HG03196 (cell line): ENCODE measurements around the gene RUFY1.
"Not testable (repeated sequence)": the region's sequence is repeated elsewhere in the genome, so short reads cannot be mapped to it uniquely, and the experiment has no call there.

Source experiments
- ATAC-seq: cut with Tn5 transposase; IDR thresholded peaks from one replicate; pipeline ENCODE4 v1.9.1; 2021; ENCODE audit not compliant: unreplicated experiment

The RUFY1 gene

DNA sequence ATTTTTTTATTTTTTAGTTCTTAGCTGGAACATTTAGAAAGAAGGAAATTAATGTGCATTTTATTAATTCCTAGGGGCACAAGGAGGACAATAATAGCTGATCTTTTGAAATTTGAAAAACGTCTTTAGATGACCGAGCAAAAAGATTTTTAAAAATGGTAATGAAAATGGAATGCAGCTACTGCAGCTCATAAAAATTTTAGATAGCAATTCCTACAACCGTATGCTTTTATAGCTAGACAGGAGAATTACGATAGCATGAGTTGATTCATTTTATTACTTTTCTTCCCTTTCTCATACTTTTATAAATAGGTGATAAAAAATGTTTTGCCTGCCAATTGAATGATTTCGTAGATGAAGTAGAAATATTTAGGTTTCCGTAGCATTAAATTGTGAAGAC, 13.7 kb upstream of the RUFY1 start:
- ATAC-seq, result no peak

- ATAC-seq, result no peak
Measured at GRCh38 chr5:179542170-179542569, 8.2 kb upstream of the RUFY1 start.

GRCh38 chr5:179543275-179543674, 7.1 kb upstream of the RUFY1 start:
- ATAC-seq, result not testable (repeated sequence)

GRCh38 chr5:179553006-179553405, 2.7 kb downstream of the RUFY1 start:
- no peak for ATAC-seq

GRCh38 chr5:179553875-179554274, 3.5 kb downstream of the RUFY1 start:
- ATAC-seq, result no peak

GRCh38 chr5:179554981-179555380, 4.6 kb downstream of the RUFY1 start:
- ATAC-seq, result no peak

- ATAC-seq, result not testable (repeated sequence)
Measured at GRCh38 chr5:179558261-179558799, 8.0 kb downstream of the RUFY1 start.

GRCh38 chr5:179558932-179559283, 8.6 kb downstream of the RUFY1 start:
- no peak for ATAC-seq

DNA sequence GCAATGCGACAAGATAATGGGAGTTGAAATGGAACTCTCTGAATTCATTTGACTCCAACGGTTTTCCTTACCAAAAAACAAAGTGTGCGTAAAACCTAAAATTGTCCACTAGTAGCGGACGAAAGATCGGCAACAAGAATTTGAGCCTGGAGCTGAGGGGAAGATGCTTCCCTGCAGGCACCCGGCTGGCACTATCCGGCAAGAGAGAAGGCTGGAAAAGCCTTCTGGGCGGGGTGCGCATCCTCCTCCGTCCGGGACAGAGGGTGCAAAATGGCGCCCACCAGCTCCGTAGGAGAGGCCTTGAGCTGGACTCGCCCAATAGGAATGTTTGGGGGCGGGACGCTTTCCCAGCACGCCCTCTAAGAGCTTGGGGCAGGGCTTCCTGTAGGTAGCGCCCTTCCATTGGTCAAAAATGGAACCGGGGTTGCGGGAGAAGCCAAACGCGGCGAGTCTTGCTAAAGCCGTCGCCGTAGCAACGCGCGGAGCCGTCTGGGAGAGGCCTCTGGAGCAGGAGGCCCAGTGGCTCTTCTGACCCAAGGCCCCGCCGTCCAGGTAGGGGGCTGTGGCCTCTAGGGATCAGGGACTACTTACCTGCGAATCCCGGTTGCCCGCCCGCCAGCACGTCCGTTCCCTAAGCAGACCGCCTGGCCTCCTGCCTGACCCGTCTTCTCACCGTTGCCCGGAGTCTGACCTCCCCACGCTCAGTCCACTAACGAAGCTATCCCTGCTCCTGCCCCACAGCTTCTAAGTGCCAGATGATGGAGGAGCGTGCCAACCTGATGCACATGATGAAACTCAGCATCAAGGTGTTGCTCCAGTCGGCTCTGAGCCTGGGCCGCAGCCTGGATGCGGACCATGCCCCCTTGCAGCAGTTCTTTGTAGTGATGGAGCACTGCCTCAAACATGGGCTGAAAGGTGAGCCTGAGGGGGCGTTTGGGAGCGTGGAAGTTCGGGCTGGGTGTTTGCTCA, 9.2 kb downstream of the RUFY1 start:
- peak; percentile 100 for ATAC-seq

GRCh38 chr5:179564526-179564925, 14.2 kb downstream of the RUFY1 start:
- ATAC-seq, result no peak

- no peak for ATAC-seq
Measured at GRCh38 chr5:179568721-179569120, 18.4 kb downstream of the RUFY1 start.

GRCh38 chr5:179572386-179572785, 22.0 kb downstream of the RUFY1 start:
- no peak for ATAC-seq

DNA sequence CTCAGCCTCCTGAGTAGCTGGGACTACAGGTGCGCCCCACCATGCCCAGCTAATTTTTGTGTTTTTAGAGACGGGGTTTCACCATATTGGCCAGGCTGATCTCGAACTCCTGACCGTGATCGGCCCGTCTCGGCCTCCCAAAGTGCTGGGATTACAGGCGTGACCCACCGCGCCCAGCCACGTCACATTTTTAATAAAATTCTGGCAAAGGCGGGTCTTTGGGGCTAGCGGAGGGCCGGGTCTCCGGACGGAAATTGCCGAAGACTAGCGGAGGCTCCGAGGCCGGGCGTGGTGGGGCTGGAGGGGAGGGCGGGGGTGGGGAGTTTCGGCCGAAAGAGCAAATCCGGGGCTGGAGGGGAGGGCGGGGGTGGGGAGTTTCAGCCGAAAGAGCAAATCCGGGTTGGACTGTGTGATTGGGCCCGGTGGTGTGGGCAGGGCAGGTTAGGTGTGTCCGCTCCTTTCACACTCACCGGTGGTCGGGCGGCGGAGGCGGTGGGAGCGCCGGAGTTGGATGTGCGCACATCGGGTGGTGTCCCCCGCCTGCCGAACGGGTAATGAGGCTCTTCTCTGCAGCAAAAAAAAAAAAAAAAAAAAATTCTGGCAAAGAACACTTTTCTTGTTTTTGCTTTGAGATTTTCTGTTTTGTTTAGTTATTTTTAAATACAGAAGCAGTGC, 27.1 kb downstream of the RUFY1 start:
- no peak for ATAC-seq

- no peak for ATAC-seq
Measured at GRCh38 chr5:179585941-179586401, 35.6 kb downstream of the RUFY1 start.

DNA sequence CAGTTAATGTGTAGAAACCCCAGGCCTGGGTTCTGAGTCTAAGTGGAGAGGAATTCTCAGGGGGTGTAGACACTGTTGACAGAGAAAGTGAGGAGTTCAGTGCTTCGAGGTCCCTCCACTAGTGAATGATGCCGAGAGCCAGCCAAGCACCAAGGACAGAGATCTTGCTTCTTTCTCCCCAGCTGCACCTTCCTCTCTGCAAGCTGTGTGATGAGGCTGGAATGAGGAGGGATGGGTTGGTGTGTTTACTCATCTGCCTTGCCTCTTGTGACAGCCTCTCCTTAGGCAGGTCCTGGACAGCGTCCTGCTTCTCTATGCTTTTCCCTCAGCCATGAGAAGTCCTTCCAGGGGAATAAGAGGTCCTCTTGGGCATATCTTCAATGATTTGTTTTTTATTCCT, 37.8 kb downstream of the RUFY1 start:
- no peak for ATAC-seq

- no peak for ATAC-seq
Measured at GRCh38 chr5:179595916-179596315, 45.6 kb downstream of the RUFY1 start.

DNA sequence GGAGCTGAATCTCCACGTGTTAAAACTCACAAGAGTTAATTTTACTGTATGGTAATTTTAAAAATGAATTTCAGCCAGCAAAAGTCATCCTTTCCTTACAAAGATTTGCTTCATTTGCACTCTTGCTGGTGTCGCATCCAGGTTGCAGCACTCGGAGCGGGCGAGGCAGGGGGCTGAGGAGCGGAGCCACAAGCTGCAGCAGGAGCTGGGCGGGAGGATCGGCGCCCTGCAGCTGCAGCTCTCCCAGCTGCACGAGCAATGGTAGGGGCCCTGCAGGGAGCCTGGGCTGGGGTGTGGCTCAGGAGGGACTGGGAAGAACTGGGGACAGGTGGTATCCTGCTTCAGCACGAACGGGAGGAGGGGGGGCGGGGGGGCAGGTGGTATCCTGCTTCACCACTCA, 46.1 kb downstream of the RUFY1 start:
- ATAC-seq, result no peak

DNA sequence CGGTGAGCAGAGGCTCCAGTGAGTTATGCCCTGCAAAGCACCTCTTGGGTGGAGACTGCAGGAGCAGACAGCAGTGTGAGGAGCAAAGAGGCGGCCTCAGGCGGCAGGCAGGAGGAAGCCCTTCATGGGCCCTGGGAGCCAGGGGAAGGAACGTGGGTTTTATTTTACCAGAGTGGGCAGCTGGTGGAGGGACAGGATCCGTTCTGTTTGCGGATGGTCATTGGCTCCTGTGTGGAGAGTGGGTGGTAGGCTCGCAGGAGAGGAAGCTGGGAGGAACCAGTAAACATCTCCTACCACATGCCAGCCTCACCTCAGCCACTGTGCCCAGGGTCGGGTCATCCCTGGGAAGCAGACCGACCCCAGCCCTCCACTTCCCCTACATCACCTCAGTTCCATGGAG, 48.7 kb downstream of the RUFY1 start:
- no peak for ATAC-seq

GRCh38 chr5:179599566-179599965, 49.2 kb downstream of the RUFY1 start:
- ATAC-seq, result no peak

GRCh38 chr5:179599973-179600372, 49.6 kb downstream of the RUFY1 start:
- ATAC-seq, result no peak

- no peak for ATAC-seq
Measured at GRCh38 chr5:179601871-179602625, 51.7 kb downstream of the RUFY1 start.
